Smooth muscle cell (in vitro differentiated cells): Measurements from ENCODE around the gene PDSS2. TPM values are rescaled to one million over a fixed set of nuclear protein-coding genes. Genes with fewer than 3 reads are reported as not detected.

Experiments used
- DNase-seq: peaks from one replicate; lab custom pipeline; 2025; ENCODE audit not compliant: unreplicated experiment; lab: John Stamatoyannopoulos, UW
- H2AFZ ChIP-seq: fragments of 200-600 bp; sonication (generic); 2 replicates; pipeline ENCODE4 v1.6.0; 2016; ENCODE audit warnings: antibody characterized with exemption, low read depth, mild to moderate bottlenecking
- H3F3A ChIP-seq: fragments of 200-600 bp; sonication (generic); 2 replicates; pipeline ENCODE4 v1.6.0; 2017; ENCODE audit warnings: antibody characterized with exemption, low read depth
- H3K27ac ChIP-seq: fragments of 200-600 bp; sonication (generic); 2 replicates; pipeline ENCODE4 v1.5.1; 2016; ENCODE audit warnings: low read depth, mild to moderate bottlenecking
- H3K27me3 ChIP-seq: fragments of 200-600 bp; sonication (generic); 2 replicates; pipeline ENCODE4 v1.6.1; 2016; ENCODE audit warnings: low read depth, mild to moderate bottlenecking
- H3K36me3 ChIP-seq: fragments of 200-600 bp; sonication (generic); 2 replicates; pipeline ENCODE4 v1.5.1; 2016; ENCODE audit warnings: low read depth
- H3K4me1 ChIP-seq: fragments of 200-600 bp; sonication (generic); 2 replicates; pipeline ENCODE4 v1.5.1; 2016; ENCODE audit warnings: low read depth
- H3K4me2 ChIP-seq: fragments of 200-600 bp; sonication (generic); 2 replicates; pipeline ENCODE4 v1.6.0; 2016; ENCODE audit warnings: mild to moderate bottlenecking
- H3K4me3 ChIP-seq: fragments of 200-600 bp; sonication (generic); 2 replicates; pipeline ENCODE4 v1.5.1; 2016; ENCODE audit warnings: mild to moderate bottlenecking
- H3K79me2 ChIP-seq: fragments of 200-600 bp; sonication (generic); 2 replicates; pipeline ENCODE4 v1.6.0; 2016; ENCODE audit warnings: low read depth, mild to moderate bottlenecking
- H3K9ac ChIP-seq: fragments of 200-600 bp; sonication (generic); 2 replicates; pipeline ENCODE4 v1.6.0; 2016; ENCODE audit warnings: low read depth
- H3K9me3 ChIP-seq: fragments of 200-600 bp; sonication (generic); replicated peaks from 2 replicates; pipeline ENCODE4 v1.5.1; 2016; ENCODE audit warnings: low read depth
- H4K20me1 ChIP-seq: fragments of 200-600 bp; sonication (generic); 2 replicates; pipeline ENCODE4 v1.6.0; 2016; ENCODE audit warnings: low read depth
- WGBS: methylation state at CpG from one replicate; pipeline ENCODE4 v1.1.7; 2016; ENCODE audit warnings: low lambda C conversion rate; 5-methylcytosine and 5-hydroxymethylcytosine counted together
- polyA plus RNA-seq: library from polyadenylated mRNA; unstranded; fragments of >200 nt; fragmentation: Nextera tagmentation; extraction: Ambion mirVana; gene quantifications from 2 replicates; pipeline ENCODE4 v1.2.1, GENCODE V29; 2016
- total RNA-seq: library from RNA; depleted of rRNA; stranded (reverse); fragments of >200 nt; gene quantifications from 2 replicates; pipeline ENCODE4 v1.2.3, GENCODE V29; 2014
- TF ChIP-seq, protein P1 (sequence below): fragments of 200-600 bp; sonication (generic); IDR thresholded peaks from 2 replicates; pipeline ENCODE4 v1.5.1; 2017; ENCODE audit warnings: borderline replicate concordance, mild to moderate bottlenecking, antibody characterized with exemption; ENCODE audit not compliant: insufficient read depth, poor library complexity, severe bottlenecking

Gene PDSS2
- total and polyA plus RNA-seq, 2 experiments from 2014 or later: 12.8 to 15.5 TPM

DNA sequence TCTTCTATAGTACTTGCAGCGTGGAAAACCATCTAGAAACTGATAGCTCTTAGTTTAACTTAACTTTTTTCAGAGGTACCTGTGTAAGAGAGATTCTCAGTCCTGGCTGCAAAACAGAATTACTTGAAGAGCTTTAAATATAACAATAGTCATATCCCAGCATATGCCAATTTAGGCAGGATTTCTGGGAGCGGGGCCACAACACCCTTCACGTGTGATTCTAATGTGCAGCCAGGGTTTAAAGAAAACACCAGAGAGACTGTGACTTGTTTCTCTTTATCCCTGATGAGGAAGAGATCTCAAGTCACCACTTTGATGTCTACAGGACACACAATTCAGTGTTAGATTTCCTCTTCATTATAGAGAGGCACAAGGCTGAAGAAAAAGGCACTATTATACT lies 103.7 kb downstream of the PDSS2 start:
- Histone ChIP-seq H3K9me3 (no peaks in the 10 kb centered on the region), H2AFZ (no peak overlapping the region), H3K27ac (no peak overlapping the region), H4K20me1 (no peaks in the 10 kb centered on the region), H3K9ac (no peak overlapping the region), H3K4me1 (no peaks in the 10 kb centered on the region), H3K4me2 (no peak overlapping the region), H3K36me3 (no peaks in the 10 kb centered on the region), H3K4me3 (no peak overlapping the region), H3K27me3 (no peaks in the 10 kb centered on the region), H3K79me2 (no peaks in the 10 kb centered on the region), H3F3A (no peaks in the 10 kb centered on the region)
- 89% methylated on average over 3 of the region's 3 CpGs for WGBS
- no peak for DNase-seq
- TF ChIP-seq, protein P1, sequence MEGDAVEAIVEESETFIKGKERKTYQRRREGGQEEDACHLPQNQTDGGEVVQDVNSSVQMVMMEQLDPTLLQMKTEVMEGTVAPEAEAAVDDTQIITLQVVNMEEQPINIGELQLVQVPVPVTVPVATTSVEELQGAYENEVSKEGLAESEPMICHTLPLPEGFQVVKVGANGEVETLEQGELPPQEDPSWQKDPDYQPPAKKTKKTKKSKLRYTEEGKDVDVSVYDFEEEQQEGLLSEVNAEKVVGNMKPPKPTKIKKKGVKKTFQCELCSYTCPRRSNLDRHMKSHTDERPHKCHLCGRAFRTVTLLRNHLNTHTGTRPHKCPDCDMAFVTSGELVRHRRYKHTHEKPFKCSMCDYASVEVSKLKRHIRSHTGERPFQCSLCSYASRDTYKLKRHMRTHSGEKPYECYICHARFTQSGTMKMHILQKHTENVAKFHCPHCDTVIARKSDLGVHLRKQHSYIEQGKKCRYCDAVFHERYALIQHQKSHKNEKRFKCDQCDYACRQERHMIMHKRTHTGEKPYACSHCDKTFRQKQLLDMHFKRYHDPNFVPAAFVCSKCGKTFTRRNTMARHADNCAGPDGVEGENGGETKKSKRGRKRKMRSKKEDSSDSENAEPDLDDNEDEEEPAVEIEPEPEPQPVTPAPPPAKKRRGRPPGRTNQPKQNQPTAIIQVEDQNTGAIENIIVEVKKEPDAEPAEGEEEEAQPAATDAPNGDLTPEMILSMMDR: no peak

DNA sequence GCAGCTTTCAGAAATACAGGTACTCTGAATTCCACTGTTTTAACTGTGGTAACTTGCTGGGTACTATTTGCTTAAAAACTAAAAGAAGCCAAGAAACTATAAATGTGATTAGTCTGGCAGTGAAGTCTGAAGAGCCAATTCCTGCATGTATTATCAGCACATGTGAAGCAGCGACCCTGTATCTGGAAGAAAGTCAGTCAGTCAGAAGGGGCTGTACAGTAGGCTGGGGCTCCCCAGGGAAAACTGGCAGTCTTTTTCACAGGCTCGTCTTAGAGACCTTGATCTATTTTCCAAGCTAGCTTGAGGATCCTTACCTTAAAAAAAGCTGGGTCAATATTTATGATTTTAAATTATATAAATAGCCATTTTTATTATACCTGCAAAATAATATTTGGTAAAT lies 104.9 kb downstream of the PDSS2 start:
- Histone ChIP-seq H3F3A (no peaks in the 10 kb centered on the region), H2AFZ (no peak overlapping the region), H3K79me2 (no peaks in the 10 kb centered on the region), H3K9ac (no peak overlapping the region), H4K20me1 (no peaks in the 10 kb centered on the region), H3K4me2 (no peak overlapping the region), H3K27me3 (no peaks in the 10 kb centered on the region), H3K36me3 (no peaks in the 10 kb centered on the region), H3K4me3 (no peak overlapping the region), H3K9me3 (no peaks in the 10 kb centered on the region), H3K27ac (no peak overlapping the region), H3K4me1 (no peaks in the 10 kb centered on the region)
- DNase-seq: no peak
- 66% methylated on average over 2 of the region's 2 CpGs for WGBS
- TF ChIP-seq, protein P1: no peak

DNA sequence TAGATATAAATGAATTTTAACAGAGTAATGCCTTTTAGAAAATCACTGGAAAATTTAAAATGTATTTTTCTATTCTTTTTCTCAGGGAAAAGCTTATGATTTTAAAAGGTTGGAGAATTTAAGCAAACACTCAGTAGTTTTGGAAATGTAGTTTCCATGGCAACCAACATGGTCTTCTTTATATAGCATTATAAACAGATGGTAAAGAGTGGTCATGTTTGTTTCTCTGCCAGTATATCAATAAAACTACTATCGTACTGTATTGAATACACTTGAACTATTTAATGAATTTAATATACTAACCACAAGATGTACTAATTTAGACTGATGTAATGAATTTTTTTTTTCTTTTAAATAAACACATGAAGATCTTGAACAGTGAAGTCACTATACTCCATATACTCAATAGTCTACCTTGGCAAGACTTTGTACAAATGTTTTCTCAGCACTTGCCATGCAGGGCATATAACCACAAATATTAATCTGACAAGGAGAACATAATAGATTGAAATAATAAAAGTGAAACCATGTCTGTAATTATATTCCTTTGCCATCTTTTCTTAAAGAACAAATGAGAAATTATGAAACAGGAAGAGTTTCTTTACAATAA lies 105.5 kb downstream of the PDSS2 start:
- H3K9me3 ChIP-seq: no peaks in the 10 kb centered on the region
- no peak overlapping the region for H3K9ac ChIP-seq
- H3K4me1 ChIP-seq: no peaks in the 10 kb centered on the region
- no peak overlapping the region for H3K4me2 ChIP-seq
- TF ChIP-seq, protein P1: no peak
- no peaks in the 10 kb centered on the region for H3F3A ChIP-seq
- no peaks in the 10 kb centered on the region for H3K27me3 ChIP-seq
- no peaks in the 10 kb centered on the region for H3K36me3 ChIP-seq
- H3K79me2 ChIP-seq: no peaks in the 10 kb centered on the region
- H3K27ac ChIP-seq: no peak overlapping the region
- no peak for DNase-seq
- no peaks in the 10 kb centered on the region for H4K20me1 ChIP-seq
- WGBS: 94% methylated on average over 1 of the region's 1 CpG
- H3K4me3 ChIP-seq: no peak overlapping the region
- no peak overlapping the region for H2AFZ ChIP-seq

DNA sequence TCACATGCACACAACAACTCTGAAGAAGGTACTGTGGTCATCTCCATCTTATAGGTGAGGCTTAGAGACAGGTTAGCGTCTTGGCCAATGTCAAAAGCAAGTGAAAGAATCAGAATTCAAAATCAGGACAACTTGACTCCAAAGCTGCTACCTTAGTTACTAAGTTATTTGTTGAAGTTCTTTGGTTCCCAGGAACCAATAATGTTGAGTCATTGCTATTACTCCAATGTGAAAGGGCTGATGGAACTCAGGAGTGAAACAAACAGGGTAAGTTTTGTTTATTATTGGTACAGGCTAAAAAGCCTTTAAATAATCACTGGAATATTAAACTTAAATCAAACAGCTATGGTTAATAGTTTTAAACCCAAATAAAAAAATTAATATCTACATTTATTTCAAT lies 111.1 kb downstream of the PDSS2 start:
- Histone ChIP-seq H3K79me2 (no peaks in the 10 kb centered on the region), H3K4me3 (no peak overlapping the region), H3K27me3 (no peaks in the 10 kb centered on the region), H2AFZ (no peak overlapping the region), H3K27ac (no peak overlapping the region), H3K36me3 (no peaks in the 10 kb centered on the region), H3K9me3 (no peaks in the 10 kb centered on the region), H4K20me1 (no peaks in the 10 kb centered on the region), H3K4me2 (no peak overlapping the region), H3F3A (no peaks in the 10 kb centered on the region), H3K4me1 (no peaks in the 10 kb centered on the region), H3K9ac (no peak overlapping the region)
- TF ChIP-seq, protein P1: no peak
- DNase-seq: no peak
- WGBS: 100% methylated on average over 1 of the region's 1 CpG
